Measurements from ENCODE around the gene ASIC5.

GRCh38 chr4:155809835-155810234, 56.2 kb downstream of the ASIC5 start:
- TF ChIP-seq CTCF (IDR thresholded peaks at IDR 0.05) (peak; percentile 30 to 58 (median 43)), EP300 (IDR thresholded peaks at IDR 0.05) (no peak)

All from tibial nerve (tissue), 4 donors.